Effector CD8-positive, alpha-beta T cell (primary cell): ENCODE results near the gene TRIM28.

Experiments
- DNase-seq: peaks from one replicate; lab custom pipeline; 2025; lab: John Stamatoyannopoulos, UW

Gene TRIM28

DNA sequence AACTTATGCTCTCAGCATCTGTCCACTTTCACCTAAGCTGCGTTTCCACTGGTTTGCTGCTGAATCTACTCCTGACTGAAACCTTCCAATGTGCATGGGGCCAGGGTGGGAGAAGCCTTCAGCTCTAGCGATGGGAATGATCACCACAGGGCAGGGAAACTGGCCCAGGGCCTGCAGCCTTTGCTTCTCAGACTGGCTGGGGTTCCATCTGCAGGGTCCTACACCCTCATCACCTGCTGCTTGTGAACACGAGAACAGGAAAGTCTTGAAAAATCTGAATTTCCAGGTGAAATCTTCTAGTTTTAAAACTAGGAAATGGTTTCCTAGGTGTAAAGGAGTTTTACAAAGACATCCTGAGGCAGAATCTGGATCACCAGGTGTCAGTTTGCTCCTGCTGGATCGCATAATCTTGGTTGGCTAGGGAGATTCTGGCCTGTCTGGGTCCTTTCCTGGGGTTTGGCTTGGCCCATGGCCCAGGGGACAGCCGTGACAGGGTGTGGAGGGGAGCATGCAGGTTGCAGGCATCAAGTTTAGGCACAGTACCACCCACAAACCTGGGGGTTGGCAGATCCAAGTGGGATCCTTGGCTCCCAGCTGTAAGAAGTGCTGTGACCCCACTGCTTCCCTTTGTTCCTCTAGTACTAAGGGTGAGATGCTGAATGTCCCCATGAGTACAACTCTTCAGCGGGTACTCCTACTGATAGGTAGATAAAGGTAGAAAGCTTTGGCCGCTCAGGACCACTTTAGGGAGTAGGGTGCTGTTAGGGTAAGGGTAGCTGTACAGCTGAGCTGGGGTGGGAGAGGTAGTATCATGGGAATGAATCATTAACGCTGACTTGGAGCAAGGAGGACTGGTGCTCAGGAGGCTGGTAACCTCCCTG is 16.4 kb downstream of the TRIM28 start:
- DNase-seq = no peak

DNA sequence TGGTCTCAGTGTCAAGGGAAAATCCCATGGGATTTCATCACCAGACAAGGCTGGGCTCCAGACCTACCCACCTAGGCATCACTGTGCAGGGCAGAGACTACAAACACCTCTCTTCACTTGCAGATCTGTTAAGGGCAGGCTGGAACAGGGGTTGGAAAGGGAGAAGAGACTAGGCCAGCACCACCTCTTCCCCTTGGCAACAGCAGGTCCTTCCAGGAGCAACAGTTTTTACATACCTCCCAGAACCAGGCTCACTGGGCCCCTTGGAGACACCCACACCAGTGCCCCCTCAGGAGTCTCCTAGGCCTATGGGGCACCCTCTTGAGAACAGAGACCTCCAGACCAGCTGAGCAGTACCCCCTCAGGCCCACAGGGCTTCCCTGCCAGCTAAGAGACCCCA is 17.1 kb downstream of the TRIM28 start:
- no peak for DNase-seq

DNA sequence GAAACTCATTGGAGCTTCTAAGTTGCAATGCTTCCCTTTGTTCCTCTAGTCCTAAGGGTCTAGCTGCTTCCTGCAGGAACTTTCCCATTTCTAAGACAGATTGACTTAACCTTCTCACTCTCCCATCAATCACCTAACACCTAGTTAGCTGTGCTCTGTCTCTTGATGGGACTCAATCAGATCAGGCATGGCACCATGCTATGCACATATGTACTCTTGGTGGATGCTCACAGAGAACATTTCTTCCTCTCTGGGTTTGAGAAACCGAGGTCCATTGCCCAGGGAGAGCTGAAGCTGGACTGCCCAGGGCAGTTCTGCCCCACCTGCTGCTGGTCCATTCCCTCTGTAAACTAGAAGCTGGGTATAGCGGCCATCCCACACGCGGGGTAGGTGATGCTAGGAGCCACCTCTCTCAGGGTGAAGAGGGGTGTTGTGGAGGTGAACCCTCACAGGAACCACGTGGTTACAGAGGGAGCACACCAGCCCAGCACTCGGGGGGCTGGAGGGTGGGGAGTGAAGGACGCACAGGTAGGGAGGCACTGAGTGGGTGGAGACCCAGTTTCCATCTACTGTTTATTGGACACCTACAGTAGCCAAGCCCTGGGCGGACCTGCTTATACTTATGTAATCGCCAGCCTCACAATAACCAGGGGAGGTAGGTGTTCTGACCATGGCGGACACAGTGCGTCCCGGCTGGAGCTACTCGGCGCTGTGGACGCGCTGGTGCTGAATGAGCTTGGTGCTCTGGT is 17.7 kb downstream of the TRIM28 start:
- no peak for DNase-seq

DNA sequence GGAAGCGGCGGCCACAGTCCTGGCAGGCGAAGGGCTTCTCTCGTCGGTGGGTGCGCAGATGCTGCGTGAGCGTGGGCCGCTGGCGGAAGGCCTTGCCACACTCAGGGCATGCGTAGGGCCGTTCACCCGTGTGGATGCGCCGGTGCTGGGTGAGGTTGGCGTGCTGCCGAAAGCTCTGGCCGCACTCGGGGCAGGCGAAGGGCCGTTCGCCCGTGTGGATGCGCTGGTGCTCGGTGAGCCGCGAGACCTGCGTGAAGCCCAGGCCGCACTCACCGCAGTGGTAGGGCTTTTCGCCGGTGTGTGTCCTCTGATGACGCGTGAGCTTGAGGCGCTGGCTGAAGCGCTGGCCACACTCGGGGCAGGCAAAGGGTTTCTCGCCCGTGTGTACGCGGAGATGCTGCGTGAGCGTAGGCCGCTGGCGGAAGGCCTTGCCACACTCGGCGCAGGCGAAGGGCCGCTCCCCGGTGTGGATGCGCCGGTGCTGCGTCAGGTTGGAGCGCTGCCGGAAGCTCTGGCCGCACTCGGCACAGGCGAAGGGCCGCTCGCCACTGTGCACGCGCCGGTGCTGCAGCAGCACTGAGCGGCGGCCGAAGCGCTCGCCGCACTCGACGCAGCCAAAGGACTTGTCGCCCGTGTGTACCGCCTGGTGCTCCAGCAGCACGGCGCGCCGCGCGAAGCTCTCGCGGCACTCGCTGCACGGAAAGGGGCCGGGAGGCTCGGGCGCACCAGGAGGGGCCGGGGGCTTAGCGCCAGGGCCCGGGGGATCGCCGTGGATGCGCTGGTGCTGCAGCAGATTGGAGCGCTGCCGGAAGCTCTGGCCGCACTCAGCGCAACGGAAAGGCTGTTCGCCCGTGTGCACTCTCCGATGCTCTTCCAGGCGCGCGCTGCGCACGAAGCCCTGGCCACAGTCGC is 18.5 kb downstream of the TRIM28 start:
- no peak for DNase-seq

DNA sequence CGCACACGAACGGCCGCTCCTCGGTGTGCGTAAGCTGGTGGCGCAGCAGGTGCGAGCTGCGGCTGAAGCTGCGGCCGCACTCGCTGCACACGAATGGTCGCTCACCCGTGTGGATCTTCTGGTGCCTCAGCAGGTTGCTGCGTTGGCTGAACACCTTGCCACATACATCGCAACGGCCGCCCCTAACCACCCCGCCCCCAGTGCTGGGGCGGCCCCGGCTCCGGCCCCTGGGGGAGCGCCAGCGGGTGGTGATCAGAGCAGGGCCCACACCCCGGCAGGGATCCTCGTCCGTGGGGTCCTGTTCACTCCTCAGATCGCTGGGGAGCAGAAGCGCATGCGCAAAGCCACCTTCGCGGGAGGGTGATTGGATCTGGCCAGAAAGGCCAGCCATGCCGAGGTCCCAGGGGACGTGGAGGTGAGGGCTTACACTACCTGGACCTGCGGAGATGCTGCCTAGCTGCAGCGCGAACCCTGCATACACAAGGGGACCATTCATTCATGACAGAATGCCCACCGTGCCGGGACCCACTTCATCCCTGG is 19.2 kb downstream of the TRIM28 start:
- DNase-seq = no peak

DNA sequence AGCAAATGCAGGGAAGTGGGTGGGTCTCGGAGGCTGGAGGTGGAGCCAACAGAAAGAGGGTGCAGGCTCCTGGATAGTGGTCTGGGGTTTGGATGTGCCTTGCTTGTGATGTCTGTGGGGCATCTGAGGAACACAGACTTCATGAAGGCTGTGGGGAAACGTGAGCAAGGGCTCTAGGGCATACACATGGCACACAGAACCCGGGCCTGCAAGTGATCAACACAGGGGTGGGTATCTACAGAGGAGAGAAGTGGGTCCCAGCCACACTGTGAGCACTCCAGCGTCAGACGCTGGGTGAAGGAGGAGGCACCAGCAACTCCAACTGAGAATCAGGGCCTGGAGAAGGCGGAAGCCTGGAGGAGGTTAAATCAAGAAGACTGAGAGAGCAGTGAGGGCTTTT is 20.0 kb downstream of the TRIM28 start:
- DNase-seq = no peak

DNA sequence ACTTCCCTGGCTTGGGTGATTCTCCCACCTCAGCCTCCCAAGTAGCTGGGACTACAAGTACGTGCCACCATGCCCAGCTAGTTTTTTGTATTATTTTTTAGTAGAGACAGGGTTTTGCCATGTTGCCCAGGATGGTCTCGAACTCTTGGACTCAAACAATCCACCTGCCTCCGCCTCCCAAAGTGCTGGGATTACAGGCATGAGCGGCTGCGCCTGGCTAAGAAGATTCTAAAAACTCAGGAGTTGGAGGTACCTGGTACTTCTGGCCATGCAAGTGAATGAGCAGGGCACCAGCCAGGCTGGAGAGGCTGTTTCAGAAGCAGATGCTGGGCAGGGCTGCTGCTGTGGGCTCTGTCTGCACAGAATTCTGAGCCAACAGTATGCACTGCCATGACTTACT is 23.1 kb downstream of the TRIM28 start:
- no peak for DNase-seq

DNA sequence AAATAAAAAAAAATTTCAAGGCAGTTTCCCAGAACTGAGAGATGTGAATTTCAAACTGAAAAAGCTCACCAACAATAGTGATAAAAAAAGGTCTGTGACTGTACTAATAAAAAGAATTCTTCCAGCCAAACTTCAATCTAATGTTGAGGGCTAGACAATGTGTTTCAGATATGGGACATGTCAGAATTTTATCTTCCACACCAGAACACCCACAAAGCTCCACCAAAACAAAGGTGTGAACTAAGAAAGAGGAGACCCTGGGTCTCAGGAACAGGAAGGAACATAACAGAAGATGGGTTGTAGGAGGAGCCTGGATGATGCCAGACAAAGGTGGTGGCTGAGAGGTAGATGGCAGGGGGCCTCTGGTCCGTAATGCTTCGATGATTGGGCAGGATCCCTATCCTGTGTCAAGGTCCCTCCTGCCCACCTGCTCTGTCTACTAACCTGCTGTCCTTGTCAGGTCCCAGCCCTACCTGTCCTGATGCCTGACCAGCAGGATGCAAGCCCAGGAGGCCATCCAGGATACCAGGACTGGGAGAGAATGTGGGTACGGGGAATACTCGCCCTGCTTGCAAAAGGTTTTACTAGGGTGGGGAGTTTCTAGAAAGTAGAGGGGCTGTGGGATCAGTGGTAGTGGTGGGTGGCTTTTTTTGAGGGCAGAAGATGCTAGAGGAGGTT is 24.7 kb downstream of the TRIM28 start:
- no peak for DNase-seq

DNA sequence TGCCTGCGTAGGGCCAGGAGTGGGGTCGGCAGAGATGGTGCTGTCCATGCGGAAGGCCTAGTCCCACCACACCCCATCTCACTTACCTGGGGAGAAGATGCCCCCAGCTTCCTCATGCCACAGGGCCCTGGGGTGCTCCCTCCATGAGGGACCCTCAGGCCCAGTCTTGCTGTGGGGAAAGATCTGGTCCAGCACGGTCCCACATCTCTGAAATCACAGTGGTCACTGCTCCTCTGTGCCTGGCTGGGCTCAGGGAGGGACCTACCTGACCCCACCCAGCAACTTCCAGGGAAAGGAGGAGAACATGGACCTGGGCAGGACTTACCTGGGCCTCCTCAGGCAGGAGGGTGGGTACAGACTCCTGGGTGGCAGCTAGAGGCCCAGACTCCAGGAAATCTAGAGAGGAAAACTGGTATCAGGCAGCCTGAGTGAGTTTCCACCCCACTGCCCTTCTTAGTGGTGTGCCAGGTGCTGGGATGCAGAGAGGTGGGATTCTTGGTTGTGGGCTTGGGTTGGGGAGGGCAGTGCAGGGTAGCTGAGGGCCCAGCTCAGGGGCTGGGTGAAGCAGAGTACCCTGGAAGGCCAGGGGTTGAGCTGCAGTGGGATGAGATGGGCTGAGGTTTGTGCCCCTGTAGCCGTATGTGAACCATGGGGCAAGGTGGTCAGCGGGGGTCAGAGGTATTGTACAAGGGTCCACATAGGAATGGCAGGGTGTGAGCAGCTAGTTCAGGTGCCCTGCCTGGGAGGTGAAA is 25.5 kb downstream of the TRIM28 start:
- no peak for DNase-seq

DNA sequence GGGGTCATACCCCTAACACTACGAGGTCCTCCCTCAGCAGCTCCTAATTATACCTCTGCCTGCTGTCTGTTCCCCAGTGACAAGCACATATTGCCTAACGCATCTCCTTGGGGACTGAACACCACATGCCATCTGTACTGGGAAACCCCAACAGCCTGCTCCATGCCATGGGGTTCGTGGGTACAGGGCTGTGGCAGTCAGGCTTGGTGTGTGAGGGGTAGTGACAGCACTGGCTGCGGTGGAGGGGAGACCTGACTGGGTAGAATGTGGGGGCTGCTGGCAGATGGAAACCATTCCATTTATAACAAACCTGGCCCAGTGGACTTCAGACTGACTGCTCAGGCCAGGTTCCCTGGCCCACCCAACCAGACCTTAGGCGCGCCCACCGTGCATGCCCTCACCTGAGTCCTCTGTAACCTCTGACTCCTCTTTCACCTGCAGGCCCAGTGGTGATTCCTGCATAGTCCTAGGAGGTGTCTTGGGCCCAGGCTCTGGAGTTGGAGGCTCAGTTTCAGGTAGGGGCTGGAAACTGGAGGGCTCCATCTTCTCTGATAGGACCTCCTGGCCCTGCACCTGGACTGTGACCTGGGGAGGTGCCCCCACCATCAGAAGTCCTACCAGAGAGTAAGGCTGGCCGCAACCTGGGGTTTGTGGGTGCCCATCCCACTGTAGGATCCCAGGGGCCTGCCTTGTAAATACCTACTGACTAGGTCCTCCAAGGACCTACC is 26.2 kb downstream of the TRIM28 start:
- DNase-seq = no peak

DNA sequence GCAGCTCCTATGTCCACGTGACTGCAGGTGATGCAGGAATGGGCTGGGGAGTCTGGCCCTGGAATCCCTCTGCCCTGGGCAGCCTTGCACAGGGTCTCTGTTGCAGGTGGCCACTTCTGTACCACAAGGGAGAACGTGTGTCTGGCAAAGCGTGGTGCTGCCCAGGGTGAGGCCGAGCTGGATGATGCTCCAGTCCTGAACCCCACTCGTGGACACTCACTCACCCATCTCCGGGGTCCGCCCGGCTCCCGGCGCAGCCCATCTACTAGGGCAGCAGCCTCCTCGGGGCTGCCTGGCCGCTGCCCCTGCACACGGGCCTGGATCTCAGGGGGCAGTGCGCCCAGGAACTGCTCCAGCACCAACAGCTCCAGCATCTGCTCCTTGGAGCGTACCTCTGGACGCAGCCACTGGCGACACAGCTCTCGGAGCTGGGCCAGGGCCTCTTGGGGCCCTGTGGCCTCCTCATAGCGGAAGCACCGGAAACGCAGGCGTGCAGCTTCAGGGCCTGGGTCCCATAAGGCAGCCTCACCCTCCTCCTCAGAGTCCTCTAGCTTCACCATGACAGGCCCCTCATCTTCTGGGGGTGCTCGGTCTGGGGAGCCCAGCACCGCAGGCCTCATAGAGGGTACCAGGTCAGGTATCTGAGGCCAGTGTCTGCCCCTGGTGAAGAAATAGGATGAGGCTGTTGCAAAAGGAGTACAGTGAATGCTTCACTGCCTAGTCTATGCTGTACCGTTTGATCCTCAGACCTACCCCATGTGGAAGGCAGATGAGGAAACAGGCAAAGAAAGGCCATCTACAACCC is 27.1 kb downstream of the TRIM28 start:
- DNase-seq = no peak

DNA sequence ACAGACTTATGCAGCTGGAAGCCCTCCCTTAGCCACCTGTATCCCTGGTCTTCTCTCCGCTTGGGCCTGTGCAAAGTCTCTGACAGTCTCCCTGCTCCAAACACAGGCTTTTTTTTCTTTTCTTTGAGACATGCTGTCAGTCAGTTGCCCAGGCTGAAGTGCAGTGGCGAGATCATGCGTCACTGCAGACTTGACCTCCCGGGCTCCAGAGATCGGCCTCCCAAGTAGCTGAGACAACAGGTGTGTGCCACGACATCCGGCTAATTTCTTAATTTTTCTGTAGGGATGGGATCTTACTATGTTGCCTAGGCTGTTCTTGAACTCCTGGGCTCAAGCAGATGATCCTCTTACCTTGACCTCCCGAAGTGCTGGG is 27.7 kb downstream of the TRIM28 start:
- DNase-seq = no peak

DNA sequence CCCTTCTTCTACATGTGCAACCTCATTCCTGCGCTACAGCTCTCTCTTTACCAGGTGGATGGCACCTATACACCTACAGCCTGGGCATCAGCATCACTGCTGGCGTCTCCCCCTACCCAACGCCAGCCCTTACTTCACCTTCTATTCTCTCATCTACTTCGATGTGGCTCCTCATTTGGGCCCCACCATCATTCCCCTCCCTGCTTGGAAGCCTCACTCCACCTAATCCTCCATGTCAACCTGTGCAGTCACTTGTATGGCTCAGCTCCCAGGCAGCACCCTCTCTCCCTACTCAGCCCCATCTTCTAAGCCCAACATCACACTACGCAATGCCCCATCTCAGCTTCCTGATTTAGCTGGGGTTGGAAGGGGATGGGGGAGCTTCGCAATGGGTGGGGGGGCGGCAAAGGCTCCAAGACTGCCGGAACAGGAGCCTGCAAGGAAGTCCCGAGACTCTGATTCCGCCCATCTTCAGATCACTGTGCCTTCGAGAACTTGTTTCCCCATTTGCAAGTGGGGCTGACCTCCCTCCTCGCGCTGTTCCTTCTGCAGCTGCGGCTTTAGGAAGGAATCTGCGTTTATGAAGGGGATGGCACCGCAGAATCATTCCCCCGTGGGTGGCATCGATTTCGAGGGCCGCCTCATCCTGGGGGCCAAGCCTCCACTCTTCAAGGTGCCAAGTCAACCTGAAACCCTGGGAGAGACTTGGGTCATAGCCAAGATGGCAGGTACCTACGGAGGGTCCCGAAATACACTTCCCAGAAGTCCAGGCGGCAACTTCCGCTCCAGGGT is 28.4 kb downstream of the TRIM28 start:
- no peak for DNase-seq

DNA sequence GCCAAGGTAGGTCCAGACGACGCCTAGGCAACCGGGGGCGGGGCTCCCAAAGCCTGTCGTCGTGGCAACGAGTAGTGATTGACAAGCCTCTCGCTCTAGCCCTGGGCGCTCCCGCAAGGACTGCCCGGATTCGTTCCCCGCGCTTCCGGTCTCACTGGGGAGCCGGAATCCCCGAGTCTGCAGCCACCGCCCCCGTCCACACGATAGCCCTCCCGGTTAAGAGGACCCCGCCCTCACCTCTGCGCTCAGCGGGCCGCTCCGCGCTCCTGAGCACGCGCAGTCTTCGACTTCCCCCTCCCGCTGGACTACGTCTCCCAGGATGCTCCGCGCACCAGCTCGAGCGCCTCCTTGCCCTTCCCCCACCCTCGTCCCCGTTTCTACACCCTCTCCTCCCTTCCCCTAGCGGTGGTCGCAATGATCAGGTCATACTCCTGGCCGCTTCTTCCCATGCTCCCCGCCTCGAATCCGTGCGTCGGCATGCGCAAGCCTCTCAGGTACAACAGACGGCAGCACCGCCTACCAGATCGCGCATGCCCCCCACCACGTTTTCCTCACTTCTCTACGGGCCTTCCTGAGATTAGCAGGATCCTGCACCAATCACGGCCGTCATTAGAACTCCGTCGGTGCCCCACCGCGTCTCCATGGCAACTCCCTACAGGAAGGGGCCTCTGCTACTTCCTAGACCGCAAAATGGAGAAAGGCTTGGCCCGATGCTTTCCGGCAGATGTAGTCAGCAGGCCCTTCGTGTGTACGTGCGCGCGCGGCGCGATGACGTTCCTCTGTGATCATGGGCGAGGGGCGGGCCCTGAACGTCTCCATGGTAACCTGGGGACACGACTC is 29.2 kb downstream of the TRIM28 start, which contains the start of gene MZF1:
Gene MZF1, minus strand, starts transcription at position 518 of the 840 bp plus-strand sequence. CDS start 1,946 bp downstream, outside the sequence.
- DNase-seq = no peak

DNA sequence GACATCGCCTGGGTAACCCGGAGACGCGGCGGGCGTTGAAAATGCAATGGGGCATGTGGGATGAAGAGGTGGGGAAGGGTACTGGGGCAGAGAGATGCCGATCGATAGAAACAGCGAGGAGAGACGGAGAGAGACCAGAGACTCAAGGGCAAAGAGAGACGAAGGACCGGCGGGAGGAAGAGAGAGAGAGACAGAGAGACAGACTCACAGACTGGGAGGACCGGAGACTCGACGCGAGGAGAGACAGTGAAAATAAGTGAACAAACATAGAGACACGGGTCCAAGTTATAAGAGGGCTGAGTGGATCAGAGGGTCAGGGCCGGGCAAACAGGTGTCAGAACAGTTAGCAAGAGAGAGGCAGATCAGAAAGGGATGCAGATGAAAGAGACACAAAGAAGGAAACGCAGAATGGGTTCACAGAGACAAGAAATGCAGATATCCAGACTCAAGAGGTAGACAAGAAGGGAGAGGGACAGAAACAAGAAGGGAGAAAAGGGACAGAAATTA is 29.8 kb downstream of the TRIM28 start:
- DNase-seq = no peak

DNA sequence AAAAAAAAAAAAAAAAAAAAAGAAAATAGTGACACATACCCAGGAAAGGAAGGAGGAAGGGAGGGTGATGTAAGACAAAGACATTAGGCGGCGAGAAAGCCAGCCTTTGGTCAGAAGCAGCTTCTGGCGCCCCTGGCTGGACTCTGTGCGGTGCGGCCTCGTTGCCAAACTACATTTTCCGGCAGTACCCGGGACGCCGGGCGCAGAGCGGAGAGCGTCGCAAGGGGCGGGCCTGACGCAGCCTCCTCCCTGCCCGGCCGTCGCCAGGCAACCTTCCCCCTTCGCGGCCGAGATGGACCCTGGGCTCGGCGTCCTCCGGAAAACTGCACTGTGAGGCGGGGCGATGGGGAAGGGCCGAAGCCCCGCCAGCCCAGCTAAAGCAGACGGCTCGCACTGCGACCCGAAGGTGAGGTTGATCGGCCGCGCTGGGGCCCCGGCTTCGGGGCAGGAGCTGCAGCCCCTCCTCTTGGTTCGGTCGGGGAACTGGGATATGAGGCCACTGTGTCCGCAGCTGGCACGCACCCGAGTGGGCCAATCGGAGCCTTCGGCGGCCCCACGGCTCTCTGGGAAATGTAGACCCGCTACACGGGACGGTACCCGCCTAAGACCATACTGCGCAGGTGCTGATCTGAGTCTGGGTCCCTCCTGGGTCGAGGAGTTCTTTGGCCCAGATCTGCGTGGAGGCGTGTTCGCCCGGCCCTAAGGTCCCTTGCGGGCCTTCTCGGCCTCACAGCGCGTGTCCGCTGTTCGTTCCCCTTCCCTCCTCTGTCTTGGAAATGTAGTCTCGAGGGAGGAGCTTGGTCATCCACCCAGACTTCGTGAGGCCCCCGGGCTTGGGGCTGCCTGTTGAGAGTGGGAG is 31.5 kb downstream of the TRIM28 start:
- no peak for DNase-seq
